GM18868 (cell line): ENCODE results near the gene BBS12.

Experiments
- ATAC-seq: cut with Tn5 transposase; IDR thresholded peaks from one replicate; pipeline ENCODE4 v1.9.1; 2021; ENCODE audit warnings: mild to moderate bottlenecking, moderate library complexity; ENCODE audit not compliant: unreplicated experiment

The BBS12 gene

DNA sequence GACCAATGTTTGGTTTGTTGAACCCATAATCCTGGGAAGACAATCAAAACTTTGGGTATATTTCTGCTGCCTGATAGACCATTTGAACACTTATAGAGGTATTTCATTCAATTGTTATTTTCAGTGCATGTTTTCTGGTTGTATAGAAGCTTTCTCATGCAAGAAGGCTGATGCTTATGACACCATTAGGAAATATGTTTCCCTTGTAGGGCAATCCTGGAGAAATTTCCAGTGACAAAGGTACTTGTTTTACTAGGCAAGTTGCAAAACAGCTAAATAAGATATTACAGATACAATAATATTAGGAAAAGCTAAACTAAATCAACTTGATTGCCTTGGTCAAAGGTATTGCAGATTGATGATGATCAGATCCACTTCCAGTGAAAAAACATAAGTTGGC, 61.3 kb downstream of the BBS12 start:
- ATAC-seq: no peak
